CD4-positive, alpha-beta memory T cell (primary cell): ENCODE results near the gene ITK. TPM values are rescaled to one million over a fixed set of nuclear protein-coding genes. Genes with fewer than 3 reads are reported as not detected.

Experiments
- CTCF ChIA-PET: fragments of 350-600 bp; sonication (Branson Sonifier 250); formaldehyde crosslinking; loops from one replicate; lab custom pipeline; 2021; ENCODE audit warnings: inconsistent platforms; ENCODE audit not compliant: partially characterized antibody; lab: Charles Lee
- POLR2A ChIA-PET: fragments of 350-600 bp; sonication (Branson Sonifier 250); formaldehyde crosslinking; loops from one replicate; lab custom pipeline; 2021; ENCODE audit not compliant: partially characterized antibody; lab: Charles Lee
- DNase-seq, 5 donors: peaks; one replicate each; pipeline versions ENCODE4 v3.0.0 to v3.0.0-alpha.2; 2020 to 2022; ENCODE audit warnings: mixed read lengths in 1 of 5
- H3K27ac ChIP-seq: one replicate; pipeline ENCODE4 v1.7.0; 2013; ENCODE audit warnings: low read depth, low read length
- H3K27me3 ChIP-seq: 2 replicates; pipeline ENCODE4 v1.7.0; 2013; ENCODE audit warnings: mild to moderate bottlenecking, low read length, moderate library complexity; ENCODE audit not compliant: insufficient read depth
- H3K36me3 ChIP-seq: 2 replicates; pipeline ENCODE4 v1.7.0; 2013; ENCODE audit warnings: mild to moderate bottlenecking, low read length, moderate library complexity; ENCODE audit not compliant: insufficient read depth
- H3K4me1 ChIP-seq: 2 replicates; pipeline ENCODE4 v1.7.0; 2013; ENCODE audit warnings: mild to moderate bottlenecking, low read length, moderate library complexity; ENCODE audit not compliant: insufficient read depth
- H3K4me3 ChIP-seq, 2 donors: one replicate each; pipeline ENCODE4 v1.7.0; 2013; ENCODE audit warnings: low read length in 2 of 2, mild to moderate bottlenecking in 1 of 2
- H3K9me3 ChIP-seq, 2 donors: one replicate each; pipeline ENCODE4 v1.7.0; 2013; ENCODE audit warnings: low read length in 2 of 2, control low read depth in 1 of 2; ENCODE audit not compliant: control insufficient read depth in 1 of 2
- H3K27ac Mint-ChIP-seq, 7 donors: one replicate each; pipeline ENCODE4 v1.8.0; 2020 to 2021; ENCODE audit warnings: mixed read lengths in 7 of 7, mild to moderate bottlenecking in 6 of 7, inconsistent platforms in 3 of 7, moderate library complexity in 3 of 7
- H3K27me3 Mint-ChIP-seq, 2 donors: one replicate each; pipeline ENCODE4 v1.8.0; 2020 to 2021; ENCODE audit warnings: mixed read lengths in 2 of 2
- H3K36me3 Mint-ChIP-seq, 2 donors: one replicate each; pipeline ENCODE4 v1.8.0; 2020 to 2021; ENCODE audit warnings: mixed read lengths in 2 of 2, inconsistent platforms in 1 of 2, mild to moderate bottlenecking in 1 of 2
- H3K4me1 Mint-ChIP-seq, 4 donors: one replicate each; pipeline ENCODE4 v1.8.0; 2020 to 2021; ENCODE audit warnings: mixed read lengths in 4 of 4, mild to moderate bottlenecking in 1 of 4
- H3K4me3 Mint-ChIP-seq, 8 donors: one replicate each; pipeline ENCODE4 v1.8.0; 2020 to 2021; ENCODE audit warnings: mixed read lengths in 8 of 8, mild to moderate bottlenecking in 7 of 8, moderate library complexity in 6 of 8, inconsistent platforms in 3 of 8
- H3K9me3 Mint-ChIP-seq, 8 donors: one replicate each; pipeline ENCODE4 v1.8.0; 2020 to 2021; ENCODE audit warnings: mixed read lengths in 8 of 8, mild to moderate bottlenecking in 5 of 8, inconsistent platforms in 3 of 8, moderate library complexity in 1 of 8
- intact Hi-C: fragments of 100-400 bp; cut with micrococcal nuclease; formaldehyde crosslinking; loops from one replicate; pipeline ENCODE4 v1.15.1; 2023
- polyA plus RNA-seq, 2 donors: library from polyadenylated mRNA; unstranded; fragments of 300-500 nt; fragmentation: Illumina TruSeq; gene quantifications; one replicate each; pipeline ENCODE4 v1.2.3, GENCODE V29; 2021
- total RNA-seq, 2 experiments: library from RNA; stranded (reverse); gene quantifications; one replicate each; pipeline ENCODE4 v1.2.3, GENCODE V29; 2021

Gene ITK
- total and polyA plus RNA-seq, 4 experiments from 2014 or later = 141 to 421 (median 288) TPM

- POLR2A ChIA-PET = interaction anchor here (0.7 to 17.2 kb wide), 30 partner anchors 8 to 110 kb away, joined by 3 to 193 read pairs (median 6); partner anchors contain the start of genes CYFIP2, ITK and MED7
- peaks cover 78 to 80% of the 10 kb centered on the region in 2 donors for H3K36me3 Mint-ChIP-seq
- H3K4me3 ChIP-seq = no peak overlapping the region
Measured at GRCh38 chr5:157253547-157253946, 72.9 kb downstream of the ITK start.

GRCh38 chr5:157258450-157258849, 77.8 kb downstream of the ITK start:
- Mint-ChIP-seq H3K27ac (peak overlapping the region in 4 of 7 donors; percentile 51 to 94 (median 80)), H3K9me3 (peaks cover 0 to 11% (median 0%) of the 10 kb centered on the region in 8 donors), H3K4me3 (peak overlapping the region in 1 of 8 donors; percentile 26), H3K36me3 (peaks cover 34 to 35% of the 10 kb centered on the region in 2 donors), H3K4me1 (peaks cover 62 to 84% (median 77%) of the 10 kb centered on the region in 4 donors), H3K27me3 (no peaks in the 10 kb centered on the region)
- intact Hi-C loops = no loop called here
- Histone ChIP-seq H3K27me3 (no peaks in the 10 kb centered on the region), H3K4me3 (no peak overlapping the region), H3K9me3 (no peaks in the 10 kb centered on the region), H3K27ac (no peak overlapping the region), H3K4me1 (peaks cover 62% of the 10 kb centered on the region), H3K36me3 (peaks cover 22% of the 10 kb centered on the region)
- no peak for DNase-seq
- POLR2A ChIA-PET = interaction anchor here (0.8 to 17.2 kb wide), 10 partner anchors 7 to 115 kb away, joined by 3 to 193 read pairs (median 8); partner anchors contain the start of genes CYFIP2 and MED7
- CTCF ChIA-PET = interaction anchor here (1.7 to 16.6 kb wide), 3 partner anchors 9 to 52 kb away, joined by 4 to 237 read pairs (median 11); no protein-coding TSS in a partner anchor

More at GRCh38 chr5:157253547-157253946, 72.9 kb downstream of the ITK start:
- intact Hi-C loops = loop anchor here (1.0 to 5.0 kb wide), 4 partner anchors 12 to 104 kb away; no protein-coding TSS in a partner anchor
- peaks cover 57% of the 10 kb centered on the region for H3K36me3 ChIP-seq
- H3K4me1 ChIP-seq = peaks cover 97% of the 10 kb centered on the region
- peak overlapping the region in 7 of 8 donors; percentile 61 to 86 (median 79) for H3K4me3 Mint-ChIP-seq
- CTCF ChIA-PET = interaction anchor here (0.8 to 16.6 kb wide), 47 partner anchors 11 to 490 kb away, joined by 3 to 237 read pairs (median 5); partner anchors contain the start of genes ITK, LSM11 and MED7
- peaks cover 78 to 96% (median 88%) of the 10 kb centered on the region in 4 donors for H3K4me1 Mint-ChIP-seq
- no peaks in the 10 kb centered on the region for H3K9me3 ChIP-seq
- H3K27me3 Mint-ChIP-seq = no peaks in the 10 kb centered on the region
- H3K27me3 ChIP-seq = no peaks in the 10 kb centered on the region
- peak overlapping the region; percentile 84 to 98 (median 94) for H3K27ac Mint-ChIP-seq
- peak overlapping the region; percentile 64 for H3K27ac ChIP-seq
- no peak for DNase-seq
- H3K9me3 Mint-ChIP-seq = peaks cover 0 to 8% (median 0%) of the 10 kb centered on the region in 8 donors

- ChIA-PET POLR2A (interaction anchor here (1.4 to 17.2 kb wide), 6 partner anchors 6 to 116 kb away, joined by 3 to 193 read pairs (median 16); partner anchors contain the start of genes CYFIP2 and MED7), CTCF (interaction anchor here (0.8 to 1.5 kb wide), 3 partner anchors 9 to 112 kb away, joined by 3 to 4 read pairs (median 4); no protein-coding TSS in a partner anchor)
- H3K4me3 ChIP-seq = no peak overlapping the region
- H3K27ac ChIP-seq = no peak overlapping the region
- H3K4me1 ChIP-seq = peaks cover 61% of the 10 kb centered on the region
- Mint-ChIP-seq H3K27me3 (no peaks in the 10 kb centered on the region), H3K36me3 (peaks cover 21 to 22% of the 10 kb centered on the region in 2 donors), H3K27ac (peak overlapping the region in 6 of 7 donors; percentile 3 to 76 (median 50)), H3K9me3 (peaks cover 0 to 10% (median 0%) of the 10 kb centered on the region in 8 donors), H3K4me3 (peak overlapping the region in 4 of 8 donors; percentile 0 to 57 (median 20)), H3K4me1 (peaks cover 59 to 84% (median 76%) of the 10 kb centered on the region in 4 donors)
- H3K36me3 ChIP-seq = peaks cover 10% of the 10 kb centered on the region
- no peaks in the 10 kb centered on the region for H3K27me3 ChIP-seq
- no peak for DNase-seq
- intact Hi-C loops = no loop called here
- H3K9me3 ChIP-seq = no peaks in the 10 kb centered on the region
Measured at GRCh38 chr5:157259699-157260098, 79.1 kb downstream of the ITK start.

- Mint-ChIP-seq H3K9me3 (peaks cover 0 to 4% (median 0%) of the 10 kb centered on the region in 8 donors), H3K36me3 (peaks cover 6 to 12% of the 10 kb centered on the region in 2 donors), H3K27me3 (no peaks in the 10 kb centered on the region), H3K4me1 (peaks cover 45 to 82% (median 64%) of the 10 kb centered on the region in 4 donors), H3K4me3 (peak overlapping the region in 4 of 8 donors; percentile 15 to 53 (median 37)), H3K27ac (peak overlapping the region in 6 of 7 donors; percentile 16 to 98 (median 60))
- no peak overlapping the region for H3K4me3 ChIP-seq
- ChIA-PET POLR2A (interaction anchor here (1.7 to 9.7 kb wide), 3 partner anchors 9 to 75 kb away, joined by 5 to 193 read pairs (median 21); no protein-coding TSS in a partner anchor), CTCF (interaction anchor here (1.0 to 3.4 kb wide), 5 partner anchors 10 to 114 kb away, joined by 3 to 32 read pairs (median 6); no protein-coding TSS in a partner anchor)
- H3K27ac ChIP-seq = no peak overlapping the region
- no peaks in the 10 kb centered on the region for H3K27me3 ChIP-seq
- H3K36me3 ChIP-seq = no peaks in the 10 kb centered on the region
- intact Hi-C loops = loop anchor here (2.0 kb wide), 1 partner anchor 41 kb away; no protein-coding TSS in a partner anchor
- no peaks in the 10 kb centered on the region for H3K9me3 ChIP-seq
- peaks cover 54% of the 10 kb centered on the region for H3K4me1 ChIP-seq
- no peak for DNase-seq
Measured at GRCh38 chr5:157263496-157264090, 83.0 kb downstream of the ITK start.

- peaks cover 48 to 82% (median 66%) of the 10 kb centered on the region in 4 donors for H3K4me1 Mint-ChIP-seq
- Histone ChIP-seq H3K27me3 (no peaks in the 10 kb centered on the region), H3K4me3 (peak within 1 kb of the TSS; percentile 62 to 75), H3K27ac (peak within 1 kb of the TSS; percentile 78), H3K9me3 (no peaks in the 10 kb centered on the region), H3K36me3 (no peaks in the 10 kb centered on the region), H3K4me1 (peaks cover 65% of the 10 kb centered on the region)
- intact Hi-C loops = loop anchor here (1.0 to 2.0 kb wide), 6 partner anchors 12 to 123 kb away; partner anchors contain the start of gene MED7
- H3K9me3 Mint-ChIP-seq = peaks cover 0 to 4% (median 0%) of the 10 kb centered on the region in 8 donors
- H3K4me3 Mint-ChIP-seq = peak within 1 kb of the TSS; percentile 95 to 100 (median 97)
- ChIA-PET CTCF (interaction anchor here (0.9 to 3.4 kb wide), 8 partner anchors 8 to 117 kb away, joined by 3 to 32 read pairs (median 4); no protein-coding TSS in a partner anchor), POLR2A (interaction anchor here (0.9 to 9.7 kb wide), 12 partner anchors 13 to 123 kb away, joined by 3 to 193 read pairs (median 4); partner anchors contain the start of gene MED7)
- H3K36me3 Mint-ChIP-seq = peaks cover 19 to 28% of the 10 kb centered on the region in 2 donors
- DNase-seq = peak; percentile 84 to 88 (median 85)
- peak within 1 kb of the TSS; percentile 97 to 99 (median 98) for H3K27ac Mint-ChIP-seq
- no peaks in the 10 kb centered on the region for H3K27me3 Mint-ChIP-seq
Measured at GRCh38 chr5:157265714-157266285, 85.2 kb downstream of the ITK start, which contains the start of gene CYFIP2. CYFIP2 (plus strand) TSS chr5:157266123; CDS start chr5:157285362, 19,239 bp downstream.

GRCh38 chr5:157266286-157267007, 85.8 kb downstream of the ITK start:
- ChIA-PET CTCF (interaction anchor here (0.8 to 4.2 kb wide), 10 partner anchors 9 to 119 kb away, joined by 3 to 36 read pairs (median 5); no protein-coding TSS in a partner anchor), POLR2A (interaction anchor here (0.5 to 9.7 kb wide), 23 partner anchors 14 to 464 kb away, joined by 3 to 193 read pairs (median 3); partner anchors contain the start of genes ITK and MED7)
- Mint-ChIP-seq H3K4me1 (peaks cover 49 to 82% (median 66%) of the 10 kb centered on the region in 4 donors), H3K27ac (peak overlapping the region; percentile 93 to 98 (median 97)), H3K36me3 (peaks cover 20 to 29% of the 10 kb centered on the region in 2 donors), H3K9me3 (peaks cover 0 to 2% (median 0%) of the 10 kb centered on the region in 8 donors), H3K4me3 (peak overlapping the region; percentile 93 to 97 (median 96)), H3K27me3 (no peaks in the 10 kb centered on the region)
- peaks cover 71% of the 10 kb centered on the region for H3K4me1 ChIP-seq
- H3K4me3 ChIP-seq = peak overlapping the region; percentile 62 to 73
- peak in 4 of 5 donors; percentile 44 to 79 (median 52) for DNase-seq
- H3K27ac ChIP-seq = peak overlapping the region; percentile 78
- peaks cover 4% of the 10 kb centered on the region for H3K36me3 ChIP-seq
- H3K27me3 ChIP-seq = no peaks in the 10 kb centered on the region
- intact Hi-C loops = loop anchor here (1.0 to 2.0 kb wide), 3 partner anchors 16 to 124 kb away; partner anchors contain the start of gene MED7
- no peaks in the 10 kb centered on the region for H3K9me3 ChIP-seq
